Lower leg skin (tissue), 3 donors: ENCODE results near the gene ACER3.

Source experiments
- CTCF ChIP-seq, 3 donors: fragments of 450-650 bp; IDR thresholded peaks; one replicate each; pipeline ENCODE4 v1.5.1; 2016; ENCODE audit warnings: antibody characterized with exemption in 3 of 3, mild to moderate bottlenecking in 3 of 3, moderate library complexity in 2 of 3
- POLR2A ChIP-seq, 2 donors: fragments of 450-650 bp; IDR thresholded peaks; one replicate each; pipeline ENCODE4 v1.6.1; 2016 to 2017; ENCODE audit warnings: antibody characterized with exemption in 2 of 2, mild to moderate bottlenecking in 1 of 2, moderate library complexity in 1 of 2

GRCh38 chr11:76835036-76835435 lies 25.7 kb upstream of the ACER3 start:
- no peak for TF ChIP-seq CTCF (IDR thresholded peaks at IDR 0.05)
- TF ChIP-seq POLR2A (IDR thresholded peaks at IDR 0.05), result no peak
